ENCODE measurements around the gene UBQLN1.

The UBQLN1 gene

GRCh38 chr9:83633255-83633654 lies 74.5 kb downstream of the UBQLN1 start:
- Histone ChIP-seq H3K9ac (ENCODE audit: low read length) (no peak overlapping the region), H3K9me2 (ENCODE audit: low read depth, low read length) (no peaks in the 10 kb centered on the region), H3K36me3 (ENCODE audit: insufficient read depth, low read length) (peaks cover 17% of the 10 kb centered on the region; the same call in 1 of the 2 replicates), H2AFZ (ENCODE audit: low read length) (no peak overlapping the region), H3K79me2 (ENCODE audit: insufficient read depth, low read length) (no peaks in the 10 kb centered on the region), H3K4me3 (ENCODE audit: low read depth, low read length, poor library complexity, severe bottlenecking) (no peak overlapping the region), H3K27ac (ENCODE audit: low read depth, low read length, poor library complexity, severe bottlenecking) (no peak overlapping the region), H3K27me3 (ENCODE audit: insufficient read depth, low read length) (no peaks in the 10 kb centered on the region), H3K4me2 (ENCODE audit: low read length) (no peak overlapping the region), H3F3A (ENCODE audit: insufficient read depth, low read length) (no peaks in the 10 kb centered on the region), H4K20me1 (ENCODE audit: insufficient read depth, low read length) (no peaks in the 10 kb centered on the region), H3K4me1 (ENCODE audit: insufficient read depth, low read length, severe bottlenecking) (no peaks in the 10 kb centered on the region), H3K9me3 (ENCODE audit: low read length) (no peaks in the 10 kb centered on the region)
- TF ChIP-seq CTCF (IDR thresholded peaks at IDR 0.05; ENCODE audit: low read length) (no peak), EZH2 (IDR thresholded peaks at IDR 0.05; ENCODE audit: borderline replicate concordance, low read length) (no peak)

- Histone ChIP-seq H3K4me2 (ENCODE audit: low read length) (no peak overlapping the region), H3K36me3 (ENCODE audit: insufficient read depth, low read length) (peaks cover 22% of the 10 kb centered on the region; the same call in 1 of the 2 replicates), H3K9me3 (ENCODE audit: low read length) (no peaks in the 10 kb centered on the region), H3K4me3 (ENCODE audit: low read depth, low read length, poor library complexity, severe bottlenecking) (no peak overlapping the region), H3K27me3 (ENCODE audit: insufficient read depth, low read length) (no peaks in the 10 kb centered on the region), H3K4me1 (ENCODE audit: insufficient read depth, low read length, severe bottlenecking) (no peaks in the 10 kb centered on the region), H3F3A (ENCODE audit: insufficient read depth, low read length) (no peaks in the 10 kb centered on the region), H3K9me2 (ENCODE audit: low read depth, low read length) (no peaks in the 10 kb centered on the region), H3K9ac (ENCODE audit: low read length) (no peak overlapping the region), H4K20me1 (ENCODE audit: insufficient read depth, low read length) (no peaks in the 10 kb centered on the region), H3K27ac (ENCODE audit: low read depth, low read length, poor library complexity, severe bottlenecking) (no peak overlapping the region), H2AFZ (ENCODE audit: low read length) (no peak overlapping the region), H3K79me2 (ENCODE audit: insufficient read depth, low read length) (no peaks in the 10 kb centered on the region)
- TF ChIP-seq CTCF (IDR thresholded peaks at IDR 0.05; ENCODE audit: low read length), result no peak
Observed at GRCh38 chr9:83630938-83631457, 76.8 kb downstream of the UBQLN1 start.

GRCh38 chr9:83629433-83630104 lies 78.2 kb downstream of the UBQLN1 start:
- H3K9ac ChIP-seq (ENCODE audit: low read length), result no peak overlapping the region
- no peak overlapping the region for H3K27ac ChIP-seq (ENCODE audit: low read depth, low read length, poor library complexity, severe bottlenecking)
- H3K27me3 ChIP-seq (ENCODE audit: insufficient read depth, low read length), result no peaks in the 10 kb centered on the region
- no peak overlapping the region for H2AFZ ChIP-seq (ENCODE audit: low read length)
- no peaks in the 10 kb centered on the region for H3F3A ChIP-seq (ENCODE audit: insufficient read depth, low read length)
- H3K9me3 ChIP-seq (ENCODE audit: low read length), result no peaks in the 10 kb centered on the region
- H3K4me1 ChIP-seq (ENCODE audit: insufficient read depth, low read length, severe bottlenecking), result no peaks in the 10 kb centered on the region
- H3K79me2 ChIP-seq (ENCODE audit: insufficient read depth, low read length), result no peaks in the 10 kb centered on the region
- H4K20me1 ChIP-seq (ENCODE audit: insufficient read depth, low read length), result no peaks in the 10 kb centered on the region
- H3K4me3 ChIP-seq (ENCODE audit: low read depth, low read length, poor library complexity, severe bottlenecking), result no peak overlapping the region
- peaks cover 22% of the 10 kb centered on the region; the same call in 1 of the 2 replicates for H3K36me3 ChIP-seq (ENCODE audit: insufficient read depth, low read length)
- H3K4me2 ChIP-seq (ENCODE audit: low read length), result no peak overlapping the region
- H3K9me2 ChIP-seq (ENCODE audit: low read depth, low read length), result no peaks in the 10 kb centered on the region
- TF ChIP-seq EZH2 (IDR thresholded peaks at IDR 0.05; ENCODE audit: borderline replicate concordance, low read length), result no peak
- no peak for TF ChIP-seq CTCF (IDR thresholded peaks at IDR 0.05; ENCODE audit: low read length)
